ENCODE measurements around the gene DCAKD. TPM values are rescaled to one million over a fixed set of nuclear protein-coding genes. Genes with fewer than 3 reads are reported as not detected.

DCAKD gene
- total and polyA plus RNA-seq, 10 of the 15 experiments (the other 5 are each of a cell fraction or from before 2014, with no cell fraction given), result 11.6 to 62.7 (median 38.3) TPM

DNA sequence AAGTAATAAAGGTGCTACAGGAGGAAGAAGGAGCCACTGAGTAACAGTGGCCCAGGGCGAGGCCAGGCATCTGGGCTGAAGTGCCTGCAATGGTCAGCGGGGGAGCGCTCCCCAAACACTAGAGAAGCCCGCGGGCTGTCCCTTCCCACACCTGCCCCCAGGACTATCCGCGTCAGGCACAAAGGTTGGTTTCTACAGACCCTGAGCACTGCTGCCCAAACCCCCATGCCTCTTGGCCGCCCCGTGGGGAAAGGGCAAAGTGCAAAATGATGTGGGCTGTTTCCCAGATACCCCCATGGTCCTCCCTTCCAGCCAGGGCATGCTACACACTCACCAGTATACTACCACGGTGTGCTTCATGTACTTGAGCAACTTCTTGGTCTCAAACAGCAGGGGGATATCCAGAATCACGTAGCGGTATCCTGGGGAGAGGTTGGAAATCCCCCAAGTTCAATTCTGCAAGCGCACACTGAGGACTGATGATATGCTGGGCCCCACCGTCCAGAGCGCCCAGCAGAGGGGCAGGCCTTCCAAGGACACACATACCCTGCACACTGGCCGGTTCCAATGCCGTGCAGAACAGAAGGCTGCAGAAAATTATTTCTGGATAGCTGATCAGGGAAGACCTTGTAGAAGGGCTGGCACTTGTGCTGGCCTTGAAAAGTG lies 21.5 kb downstream of the DCAKD start (continued):
- TF ChIP-seq SKIL (IDR thresholded peaks at IDR 0.05; ENCODE audit: low read depth, poor library complexity, severe bottlenecking) (no peak), SREBF2 (IDR thresholded peaks at IDR 0.05; ENCODE audit: low read length) (no peak)

DNA sequence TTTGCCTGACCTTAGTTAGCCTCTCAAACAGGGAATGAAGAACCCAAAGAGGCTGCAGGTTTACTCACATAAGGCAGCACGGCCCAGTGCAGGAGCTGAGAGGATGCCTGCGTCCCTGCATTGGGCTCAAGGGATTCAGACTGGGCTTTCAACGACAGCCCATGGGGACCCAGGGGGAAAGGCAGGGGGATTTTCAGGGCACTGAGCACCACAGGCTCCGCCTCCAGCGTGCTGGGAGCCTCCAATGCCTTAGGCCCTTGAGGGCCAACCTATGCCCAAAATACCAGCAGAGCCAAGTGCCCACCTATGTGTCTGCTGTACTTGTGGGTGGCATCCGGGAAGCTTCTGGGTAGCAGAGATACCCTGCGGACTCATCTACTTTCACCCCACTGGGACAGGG lies 22.3 kb downstream of the DCAKD start:
- 25% methylated on average over 7 of the region's 7 CpGs for WGBS (ENCODE audit: insufficient coverage, insufficient replicate concordance, low lambda C conversion rate, missing lambda C conversion rate)
- ChIA-PET POLR2A (interaction anchor here (0.6 to 4.0 kb wide), 4 partner anchors 18 to 203 kb away, joined by 3 to 29 read pairs (median 4); partner anchors contain the start of gene DCAKD), CTCF (interaction anchor here (0.6 to 1.8 kb wide), 4 partner anchors 9 to 34 kb away, joined by 3 to 8 read pairs (median 4); no protein-coding TSS in a partner anchor), SMC1A (ENCODE audit: uncharacterized antibody, unreplicated experiment) (interaction anchor here (1.1 to 2.2 kb wide), 3 partner anchors 10 to 20 kb away, joined by 4 to 8 read pairs (median 7); no protein-coding TSS in a partner anchor), RAD21 (ENCODE audit: unreplicated experiment) (no interaction called here)
- ATAC-seq, result peak; percentile 59
- Histone ChIP-seq H3K9me3 (replicated peaks; ENCODE audit: control insufficient read depth, insufficient read depth, low read length) (no peaks in the 10 kb centered on the region), H3K27ac (ENCODE audit: control insufficient read depth, insufficient read depth) (peak overlapping the region; percentile 63), H3K27me3 (replicated peaks in 1 of 2; ENCODE audit: control insufficient read depth in 2 of 2, insufficient read depth in 2 of 2, low read length in 1 of 2) (no peaks in the 10 kb centered on the region), H2AFZ (ENCODE audit: control insufficient read depth, low read depth, low read length) (no peak overlapping the region), H3K4me3 (no peak overlapping the region), H3K79me2 (ENCODE audit: control insufficient read depth, insufficient read depth, low read length) (no peaks in the 10 kb centered on the region), H4K20me1 (ENCODE audit: control insufficient read depth, insufficient read depth) (no peaks in the 10 kb centered on the region), H3K4me2 (ENCODE audit: control insufficient read depth, insufficient read depth) (no peak overlapping the region), H3K9ac (ENCODE audit: control insufficient read depth, insufficient read depth, low read length) (no peak overlapping the region), H3K36me3 (ENCODE audit: control insufficient read depth in 2 of 2, insufficient read depth in 2 of 2, low read length in 1 of 2) (peaks cover 7 to 10% of the 10 kb centered on the region in 2 experiments), H3K4me1 (ENCODE audit: control insufficient read depth, insufficient read depth, low read length) (peaks cover 23% of the 10 kb centered on the region)
- TF ChIP-seq STAT1 (conservative IDR thresholded peaks at IDR 0.05) (no peak), TBL1XR1 (IDR thresholded peaks at IDR 0.05; ENCODE audit: low read depth, low read length) (no peak), E2F8 (IDR thresholded peaks at IDR 0.05; ENCODE audit: low read depth, partially characterized antibody) (no peak), MEF2B (IDR thresholded peaks at IDR 0.05; ENCODE audit: partially characterized antibody, poor library complexity, severe bottlenecking) (peak; percentile 35)
- TF ChIP-seq, protein P1, sequence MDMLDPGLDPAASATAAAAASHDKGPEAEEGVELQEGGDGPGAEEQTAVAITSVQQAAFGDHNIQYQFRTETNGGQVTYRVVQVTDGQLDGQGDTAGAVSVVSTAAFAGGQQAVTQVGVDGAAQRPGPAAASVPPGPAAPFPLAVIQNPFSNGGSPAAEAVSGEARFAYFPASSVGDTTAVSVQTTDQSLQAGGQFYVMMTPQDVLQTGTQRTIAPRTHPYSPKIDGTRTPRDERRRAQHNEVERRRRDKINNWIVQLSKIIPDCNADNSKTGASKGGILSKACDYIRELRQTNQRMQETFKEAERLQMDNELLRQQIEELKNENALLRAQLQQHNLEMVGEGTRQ (IDR thresholded peaks at IDR 0.05; ENCODE audit: borderline replicate concordance, low read depth, low read length), result no peak
- TF ChIP-seq, protein P2, sequence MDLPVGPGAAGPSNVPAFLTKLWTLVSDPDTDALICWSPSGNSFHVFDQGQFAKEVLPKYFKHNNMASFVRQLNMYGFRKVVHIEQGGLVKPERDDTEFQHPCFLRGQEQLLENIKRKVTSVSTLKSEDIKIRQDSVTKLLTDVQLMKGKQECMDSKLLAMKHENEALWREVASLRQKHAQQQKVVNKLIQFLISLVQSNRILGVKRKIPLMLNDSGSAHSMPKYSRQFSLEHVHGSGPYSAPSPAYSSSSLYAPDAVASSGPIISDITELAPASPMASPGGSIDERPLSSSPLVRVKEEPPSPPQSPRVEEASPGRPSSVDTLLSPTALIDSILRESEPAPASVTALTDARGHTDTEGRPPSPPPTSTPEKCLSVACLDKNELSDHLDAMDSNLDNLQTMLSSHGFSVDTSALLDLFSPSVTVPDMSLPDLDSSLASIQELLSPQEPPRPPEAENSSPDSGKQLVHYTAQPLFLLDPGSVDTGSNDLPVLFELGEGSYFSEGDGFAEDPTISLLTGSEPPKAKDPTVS (IDR thresholded peaks at IDR 0.05; ENCODE audit: low read depth, low read length), result no peak
- in situ Hi-C loops (cut with MboI), result loop anchor here (10.0 kb wide), 1 partner anchor 104 kb away; no protein-coding TSS in a partner anchor
- intact Hi-C loops (cut with micrococcal nuclease; ENCODE audit: unreplicated experiment), result no loop called here
- DNase-seq (ENCODE audit: low read depth, low spot score), result no peak
- no peak for FAIRE-seq
- BruUV-seq (replicated peaks), result TSS peak; percentile 32
